ENCODE measurements around the gene CIPC.

DNA sequence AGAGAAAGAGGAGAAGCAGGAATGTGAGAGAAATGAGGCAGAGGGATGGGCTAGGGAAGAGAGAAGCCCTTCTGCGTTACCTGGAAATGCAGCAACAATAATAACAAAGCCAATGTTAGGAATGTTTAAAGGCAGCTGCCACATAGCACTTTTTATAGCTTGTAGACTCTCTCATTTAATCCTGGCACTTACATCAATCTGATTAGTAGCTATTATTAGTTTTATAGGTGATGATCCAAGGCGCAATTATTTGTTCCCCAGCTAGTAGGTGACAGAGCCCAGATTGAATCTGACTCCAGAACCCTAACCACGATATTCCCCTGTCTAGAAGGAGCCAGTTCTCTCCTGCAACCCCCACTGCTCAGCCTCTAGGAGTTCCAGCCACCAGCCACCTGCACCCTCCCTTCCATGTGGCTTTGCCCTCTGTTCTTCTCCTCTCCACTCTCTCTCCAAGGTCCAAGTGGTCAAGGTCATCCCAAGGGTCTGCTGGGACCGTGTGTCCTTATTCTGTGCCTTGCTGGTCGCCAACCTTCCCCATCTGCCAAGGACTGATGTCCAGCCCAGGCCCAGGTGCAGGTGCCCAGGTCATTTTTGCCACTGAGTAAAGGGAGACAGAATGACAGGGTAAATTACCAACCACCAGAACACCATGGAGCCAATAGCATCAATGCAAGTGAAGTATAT lies 29.4 kb upstream of the CIPC start:
- TF ChIP-seq POLR2AphosphoS5 (IDR thresholded peaks at IDR 0.05; ENCODE audit: borderline replicate concordance, low read depth, low read length) (no peak), EZH2 (IDR thresholded peaks at IDR 0.05) (no peak)
